ENCODE data around the gene KLF11.
A peak's percentile ranks its signal among the peaks of the same experiment; 100 is the strongest.

The KLF11 gene

DNA sequence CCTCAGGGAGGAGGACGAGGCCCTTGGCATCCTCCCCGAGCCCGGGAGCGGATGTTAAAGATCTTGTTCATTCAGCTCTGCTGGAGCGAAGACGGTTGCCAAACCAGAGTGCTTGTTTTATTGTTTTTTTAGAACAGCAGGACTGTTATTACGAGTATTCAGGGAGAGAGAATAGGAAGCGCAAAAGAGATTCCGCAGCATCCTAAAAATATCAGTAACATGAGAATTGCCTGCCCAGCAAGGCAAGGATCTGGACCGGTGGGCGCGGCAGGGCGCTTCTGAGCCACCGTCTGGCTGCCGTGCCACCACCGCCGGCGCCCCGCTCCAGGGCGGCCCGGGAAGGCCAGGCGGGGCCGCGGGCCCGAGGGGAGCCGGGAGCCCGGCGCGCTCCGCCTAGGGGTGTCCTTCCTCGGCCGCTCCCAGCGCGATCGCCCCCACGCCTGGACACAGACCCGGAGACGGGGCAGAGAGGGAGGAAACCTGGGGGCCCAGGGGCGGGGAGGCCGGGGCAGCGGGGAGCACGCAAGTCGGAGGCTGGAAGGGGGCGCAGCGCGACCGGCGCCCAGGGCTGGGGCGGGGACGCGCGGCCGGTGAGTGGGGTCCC lies 36.0 kb downstream of the KLF11 start:
- TF ChIP-seq, protein P1, sequence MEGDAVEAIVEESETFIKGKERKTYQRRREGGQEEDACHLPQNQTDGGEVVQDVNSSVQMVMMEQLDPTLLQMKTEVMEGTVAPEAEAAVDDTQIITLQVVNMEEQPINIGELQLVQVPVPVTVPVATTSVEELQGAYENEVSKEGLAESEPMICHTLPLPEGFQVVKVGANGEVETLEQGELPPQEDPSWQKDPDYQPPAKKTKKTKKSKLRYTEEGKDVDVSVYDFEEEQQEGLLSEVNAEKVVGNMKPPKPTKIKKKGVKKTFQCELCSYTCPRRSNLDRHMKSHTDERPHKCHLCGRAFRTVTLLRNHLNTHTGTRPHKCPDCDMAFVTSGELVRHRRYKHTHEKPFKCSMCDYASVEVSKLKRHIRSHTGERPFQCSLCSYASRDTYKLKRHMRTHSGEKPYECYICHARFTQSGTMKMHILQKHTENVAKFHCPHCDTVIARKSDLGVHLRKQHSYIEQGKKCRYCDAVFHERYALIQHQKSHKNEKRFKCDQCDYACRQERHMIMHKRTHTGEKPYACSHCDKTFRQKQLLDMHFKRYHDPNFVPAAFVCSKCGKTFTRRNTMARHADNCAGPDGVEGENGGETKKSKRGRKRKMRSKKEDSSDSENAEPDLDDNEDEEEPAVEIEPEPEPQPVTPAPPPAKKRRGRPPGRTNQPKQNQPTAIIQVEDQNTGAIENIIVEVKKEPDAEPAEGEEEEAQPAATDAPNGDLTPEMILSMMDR (IDR thresholded peaks at IDR 0.05; ENCODE audit: low read depth, low read length, missing control alignments) = no peak
- H3K27me3 ChIP-seq (replicated peaks) = peaks cover 55% of the 10 kb centered on the region
- H3K4me3 ChIP-seq (ENCODE audit: low read depth, low read length) = peak overlapping the region; percentile 37

GRCh38 chr2:10079870-10080535 lies 36.7 kb downstream of the KLF11 start, which contains the start of gene CYS1:
CYS1 (minus strand) TSS chr2:10080411; CDS start chr2:10080223, 188 bp downstream.
- no peak for DNase-seq
- TF ChIP-seq, protein P1 (IDR thresholded peaks at IDR 0.05; ENCODE audit: low read depth, low read length, missing control alignments) = no peak
- Histone ChIP-seq H3K36me3 (replicated peaks) (no peaks in the 10 kb centered on the region), H3K27me3 (replicated peaks) (peaks cover 57% of the 10 kb centered on the region), H3K4me3 (ENCODE audit: low read depth, low read length) (peak within 1 kb of the TSS; percentile 37), H3K27ac (no peak within 1 kb of the TSS)
- in situ Hi-C loops (cut with HindIII; ENCODE audit: low pct_ligation_motif_present, low sequenced_read_pairs) = no loop called here

More for the DNA sequence above, 36.0 kb downstream of the KLF11 start:
- in situ Hi-C loops (cut with HindIII; ENCODE audit: low pct_ligation_motif_present, low sequenced_read_pairs) = no loop called here
- Histone ChIP-seq H3K27ac (no peak overlapping the region), H3K36me3 (replicated peaks) (no peaks in the 10 kb centered on the region)
- DNase-seq = peak; percentile 44

- in situ Hi-C loops (cut with HindIII; ENCODE audit: low pct_ligation_motif_present, low sequenced_read_pairs) = no loop called here
- no peak overlapping the region for H3K27ac ChIP-seq
- TF ChIP-seq, protein P1 (IDR thresholded peaks at IDR 0.05; ENCODE audit: low read depth, low read length, missing control alignments) = no peak
- H3K36me3 ChIP-seq (replicated peaks) = no peaks in the 10 kb centered on the region
- peaks cover 55% of the 10 kb centered on the region for H3K27me3 ChIP-seq (replicated peaks)
- DNase-seq = no peak
- H3K4me3 ChIP-seq (ENCODE audit: low read depth, low read length) = no peak overlapping the region
These were observed 37.4 kb downstream of the KLF11 start for GRCh38 chr2:10080536-10081304.

- in situ Hi-C loops (cut with HindIII; ENCODE audit: low pct_ligation_motif_present, low sequenced_read_pairs) = no loop called here
- H3K4me3 ChIP-seq (ENCODE audit: low read depth, low read length) = no peak overlapping the region
- no peaks in the 10 kb centered on the region for H3K36me3 ChIP-seq (replicated peaks)
- TF ChIP-seq, protein P1 (IDR thresholded peaks at IDR 0.05; ENCODE audit: low read depth, low read length, missing control alignments) = no peak
- peaks cover 39% of the 10 kb centered on the region for H3K27me3 ChIP-seq (replicated peaks)
- DNase-seq = no peak
- H3K27ac ChIP-seq = no peak overlapping the region
These were observed 39.7 kb downstream of the KLF11 start for GRCh38 chr2:10083046-10083445.

DNA sequence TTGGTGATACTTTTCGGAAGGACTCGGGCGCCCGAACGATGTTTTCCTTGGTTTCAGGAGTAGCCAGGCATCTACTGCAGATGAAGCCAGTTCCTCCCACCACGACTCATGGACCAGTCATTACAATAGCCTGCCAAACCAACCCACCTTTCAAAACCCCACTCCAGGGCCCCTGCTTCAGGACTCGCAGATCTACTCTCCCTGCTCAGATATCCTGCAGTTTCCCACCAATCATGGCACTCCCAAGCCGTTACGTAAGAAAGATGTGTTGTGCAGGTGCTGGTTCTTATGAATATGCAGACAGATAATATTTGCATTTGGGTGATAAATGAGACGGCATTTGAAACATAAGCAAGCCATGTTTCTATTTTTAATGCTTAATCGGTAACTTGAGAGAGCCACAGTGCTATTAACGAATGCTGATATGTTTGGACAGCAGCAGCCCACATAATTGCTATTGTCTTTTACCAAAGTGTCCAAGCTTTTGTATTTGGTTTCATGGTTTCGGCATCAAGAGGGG lies 40.4 kb downstream of the KLF11 start:
- DNase-seq = no peak

More for the DNA sequence above, 40.4 kb downstream of the KLF11 start:
- H3K4me3 ChIP-seq (ENCODE audit: low read depth, low read length) = no peak overlapping the region
- H3K27me3 ChIP-seq (replicated peaks) = peaks cover 35% of the 10 kb centered on the region
- no peak overlapping the region for H3K27ac ChIP-seq
- in situ Hi-C loops (cut with HindIII; ENCODE audit: low pct_ligation_motif_present, low sequenced_read_pairs) = no loop called here
- no peaks in the 10 kb centered on the region for H3K36me3 ChIP-seq (replicated peaks)
- TF ChIP-seq, protein P1 (IDR thresholded peaks at IDR 0.05; ENCODE audit: low read depth, low read length, missing control alignments) = no peak

All from brain microvascular endothelial cell (primary cell).